ENCODE results near the gene ACOT9. TPM values are rescaled to one million over a fixed set of nuclear protein-coding genes. Genes with fewer than 3 reads are reported as not detected.
A peak's percentile ranks its signal among the peaks of the same experiment; 100 is the strongest.
"Not testable (repeated sequence)": the region's sequence is repeated elsewhere in the genome, so short reads cannot be mapped to it uniquely, and the experiment has no call there.

Gene ACOT9
- total RNA-seq, 3 donors from 2014 or later = 20.8 to 28.0 (median 24.6) TPM

DNA sequence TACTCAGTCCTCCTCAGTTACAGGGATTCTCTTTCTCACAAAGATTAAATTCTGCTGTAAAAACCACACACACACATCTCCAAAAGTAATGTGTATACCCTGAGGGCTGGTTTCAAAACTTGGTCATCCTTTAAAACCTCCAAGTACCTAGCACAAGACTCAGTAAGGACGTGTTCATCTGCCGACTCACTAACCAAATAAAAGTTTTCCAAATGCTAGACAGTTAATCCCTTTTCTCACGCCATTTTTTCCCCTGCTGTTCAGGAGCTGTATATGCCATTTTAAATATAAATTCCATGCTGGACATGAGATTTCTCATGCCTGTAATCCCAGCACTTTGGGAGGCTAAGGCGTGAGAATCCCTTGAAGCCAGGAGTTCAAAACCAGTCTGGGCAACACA is 35.9 kb upstream of the ACOT9 start:
- H3K36me3 Mint-ChIP-seq (ENCODE audit: insufficient read depth) = peaks cover 4% of the 10 kb centered on the region
- no peaks in the 10 kb centered on the region for H3K9me3 Mint-ChIP-seq
- no peak overlapping the region for H3K4me3 Mint-ChIP-seq
- no peaks in the 10 kb centered on the region for H3K27me3 Mint-ChIP-seq (ENCODE audit: low read depth)
- ATAC-seq (no peak), DNase-seq (no peak)
- peaks cover 19% of the 10 kb centered on the region for H3K4me1 Mint-ChIP-seq (ENCODE audit: low read depth)

DNA sequence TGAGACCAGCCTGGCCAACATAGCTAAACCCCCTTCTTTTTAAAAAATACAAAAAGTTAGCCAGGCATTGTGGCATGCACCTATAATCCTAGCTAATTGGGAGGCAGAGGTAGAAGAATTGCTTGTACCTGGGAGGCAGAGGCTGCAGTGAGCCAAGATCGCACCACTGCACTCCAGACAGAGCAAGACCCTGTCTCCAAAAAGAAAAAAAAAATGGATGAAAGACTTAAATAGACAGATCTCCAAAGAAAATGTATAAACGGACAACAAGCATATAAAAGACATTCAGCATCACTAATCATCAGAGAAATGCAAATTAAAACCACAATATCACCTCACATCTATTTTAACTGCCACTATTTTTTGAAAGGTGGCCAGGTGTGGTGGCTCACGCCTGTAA is 33.3 kb upstream of the ACOT9 start:
- no peaks in the 10 kb centered on the region for H3K27me3 Mint-ChIP-seq (ENCODE audit: low read depth)
- no peaks in the 10 kb centered on the region for H3K9me3 Mint-ChIP-seq
- no peak for ATAC-seq

DNA sequence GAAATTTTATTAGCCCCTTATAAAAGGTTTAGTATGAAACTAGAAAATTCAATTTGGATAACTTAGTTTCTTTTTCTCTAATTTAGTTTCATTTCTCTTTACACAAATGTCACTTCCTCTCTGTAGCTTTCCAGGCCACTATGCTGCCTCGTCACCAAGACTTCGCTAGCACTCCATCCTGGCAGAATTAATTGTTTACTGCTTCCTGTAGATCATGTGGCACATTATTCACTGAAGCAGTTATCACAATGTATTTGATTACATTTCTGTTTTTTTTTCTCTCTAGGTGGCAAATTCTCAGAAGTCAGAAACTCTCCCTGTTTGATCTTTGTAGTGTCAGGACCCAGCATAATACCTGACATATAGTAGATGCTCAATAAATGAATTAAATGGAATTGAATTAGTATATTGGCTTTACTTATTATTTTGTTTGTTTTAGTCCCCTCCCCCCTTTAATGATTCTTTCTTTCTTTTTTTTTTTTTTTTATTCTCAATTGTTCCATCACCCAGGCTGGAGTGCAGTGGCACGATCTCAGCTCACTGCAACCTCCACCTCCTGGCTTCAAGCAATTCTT is 30.6 kb upstream of the ACOT9 start:
- H3K27me3 Mint-ChIP-seq (ENCODE audit: low read depth) = no peaks in the 10 kb centered on the region
- ATAC-seq = peak; percentile 69 to 80
- DNase-seq = peak; percentile 36
- H3K4me3 Mint-ChIP-seq = peak overlapping the region; percentile 50
- H3K4me1 Mint-ChIP-seq (ENCODE audit: low read depth) = peaks cover 19% of the 10 kb centered on the region
- no peaks in the 10 kb centered on the region for H3K9me3 Mint-ChIP-seq
- H3K36me3 Mint-ChIP-seq (ENCODE audit: insufficient read depth) = no peaks in the 10 kb centered on the region

More for the DNA sequence above, 33.3 kb upstream of the ACOT9 start:
- DNase-seq = no peak
- no peaks in the 10 kb centered on the region for H3K36me3 Mint-ChIP-seq (ENCODE audit: insufficient read depth)
- peaks cover 23% of the 10 kb centered on the region for H3K4me1 Mint-ChIP-seq (ENCODE audit: low read depth)
- H3K4me3 Mint-ChIP-seq = no peak overlapping the region

DNA sequence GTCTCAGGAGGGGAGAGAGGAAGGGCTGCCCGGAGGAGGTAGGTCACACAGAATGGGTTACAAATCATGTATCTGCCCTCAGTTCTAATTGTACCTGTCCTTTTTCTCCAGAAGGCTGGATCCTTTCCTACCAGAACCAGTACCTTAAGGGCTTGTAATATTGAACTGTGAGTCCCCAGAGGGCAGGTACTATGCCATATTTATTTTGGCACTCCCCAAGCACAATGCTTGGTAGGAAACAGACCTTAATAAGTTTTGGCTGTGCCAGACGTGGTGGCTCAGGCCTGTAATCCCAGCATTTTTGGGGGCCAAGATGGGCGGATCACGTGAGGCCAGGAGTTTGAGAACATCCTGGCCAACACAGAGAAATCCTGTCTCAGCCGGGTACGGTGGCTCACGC is 28.0 kb upstream of the ACOT9 start:
- not testable (repeated sequence) for H3K27me3 Mint-ChIP-seq (ENCODE audit: low read depth); ATAC-seq; H3K36me3 Mint-ChIP-seq (ENCODE audit: insufficient read depth); DNase-seq; H3K4me3 Mint-ChIP-seq; H3K9me3 Mint-ChIP-seq
- H3K4me1 Mint-ChIP-seq (ENCODE audit: low read depth) = peaks cover 22% of the 10 kb centered on the region

DNA sequence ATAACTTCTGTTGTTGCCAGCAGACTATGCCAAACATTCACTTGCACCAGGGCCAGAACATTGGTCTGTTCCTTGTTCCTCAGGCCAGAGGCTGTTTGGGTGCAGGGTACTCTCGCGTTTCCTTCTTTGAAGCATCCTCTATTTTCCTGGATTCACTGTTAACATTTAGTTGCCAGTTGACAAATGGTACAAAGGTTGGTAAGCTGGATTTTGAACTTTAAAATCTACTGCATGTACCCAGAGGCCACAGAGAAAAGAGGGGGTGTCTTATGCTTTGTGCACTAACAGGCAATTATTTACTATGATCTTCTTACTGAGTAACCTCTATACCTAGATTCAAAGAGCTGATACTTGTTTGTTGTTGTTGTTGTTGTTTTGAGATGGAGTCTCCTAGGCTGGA is 27.1 kb upstream of the ACOT9 start:
- Mint-ChIP-seq H3K4me1 (ENCODE audit: low read depth) (peaks cover 22% of the 10 kb centered on the region), H3K36me3 (ENCODE audit: insufficient read depth) (no peaks in the 10 kb centered on the region), H3K4me3 (no peak overlapping the region), H3K27me3 (ENCODE audit: low read depth) (no peaks in the 10 kb centered on the region), H3K9me3 (no peaks in the 10 kb centered on the region)
- DNase-seq (no peak), ATAC-seq (no peak)

DNA sequence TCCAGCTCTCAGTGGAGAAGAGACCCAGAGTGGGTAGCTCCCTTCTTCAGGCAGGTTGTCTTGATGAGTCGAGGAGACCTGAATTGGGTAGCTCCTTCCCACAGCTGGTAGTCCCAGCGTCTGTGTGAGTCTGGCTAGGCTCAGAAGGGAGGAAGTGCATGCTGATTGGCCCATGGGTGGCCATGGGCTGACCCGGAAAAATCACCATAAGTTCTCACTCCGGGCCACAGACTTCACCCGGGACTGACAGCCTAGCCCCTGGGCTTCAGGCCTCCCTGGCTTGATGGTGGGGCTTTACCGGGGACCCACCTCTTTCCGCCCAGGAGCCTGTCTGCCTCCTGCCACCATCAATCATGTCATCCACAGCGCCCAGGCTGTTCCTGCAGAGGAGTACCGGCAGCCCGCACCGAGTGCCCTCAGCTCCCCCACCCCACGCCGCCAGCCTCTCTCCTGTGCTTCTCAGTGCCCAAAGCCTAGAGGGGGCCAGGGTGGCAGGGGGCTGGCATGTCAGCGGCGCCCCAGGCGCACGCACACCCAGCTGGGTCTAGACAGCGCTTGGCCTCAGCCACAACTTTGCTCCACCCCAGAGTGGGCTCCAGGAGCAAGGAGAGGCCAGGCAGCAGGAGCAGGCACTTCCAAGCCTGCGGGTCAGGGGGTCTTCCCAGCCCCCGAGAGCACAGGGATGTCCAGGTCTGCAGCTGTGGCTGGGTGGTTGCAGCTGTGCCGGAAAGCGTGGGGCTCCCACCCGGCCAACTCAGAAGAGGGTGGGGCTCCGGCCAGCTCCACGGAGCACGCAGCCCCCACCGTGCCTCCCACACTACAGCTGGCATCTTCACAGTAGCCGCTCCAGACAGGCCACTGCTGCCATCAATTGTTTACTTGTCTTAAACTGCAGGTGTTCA is 23.8 kb upstream of the ACOT9 start:
- no peak for DNase-seq
- Mint-ChIP-seq H3K36me3 (ENCODE audit: insufficient read depth) (no peaks in the 10 kb centered on the region), H3K27me3 (ENCODE audit: low read depth) (no peaks in the 10 kb centered on the region), H3K4me1 (ENCODE audit: low read depth) (peaks cover 4% of the 10 kb centered on the region), H3K4me3 (peak overlapping the region; percentile 66), H3K9me3 (no peaks in the 10 kb centered on the region)
- ATAC-seq = peak in 1 of 2 donors; percentile 46

- no peak for DNase-seq
- H3K4me1 Mint-ChIP-seq (ENCODE audit: low read depth) = peaks cover 4% of the 10 kb centered on the region
- no peaks in the 10 kb centered on the region for H3K36me3 Mint-ChIP-seq (ENCODE audit: insufficient read depth)
- H3K27me3 Mint-ChIP-seq (ENCODE audit: low read depth) = no peaks in the 10 kb centered on the region
- H3K4me3 Mint-ChIP-seq = no peak overlapping the region
- H3K9me3 Mint-ChIP-seq = no peaks in the 10 kb centered on the region
- no peak for ATAC-seq
These were observed 22.8 kb upstream of the ACOT9 start for GRCh38 chrX:23765868-23766267.

GRCh38 chrX:23765449-23765848 is 22.4 kb upstream of the ACOT9 start:
- H3K27me3 Mint-ChIP-seq (ENCODE audit: low read depth) = no peaks in the 10 kb centered on the region
- no peak for DNase-seq

GRCh38 chrX:23764188-23764984 is 21.3 kb upstream of the ACOT9 start:
- H3K9me3 Mint-ChIP-seq = no peaks in the 10 kb centered on the region
- no peak for ATAC-seq

More at GRCh38 chrX:23765449-23765848, 22.4 kb upstream of the ACOT9 start:
- no peaks in the 10 kb centered on the region for H3K36me3 Mint-ChIP-seq (ENCODE audit: insufficient read depth)
- no peaks in the 10 kb centered on the region for H3K9me3 Mint-ChIP-seq
- ATAC-seq = no peak
- no peak overlapping the region for H3K4me3 Mint-ChIP-seq
- peaks cover 4% of the 10 kb centered on the region for H3K4me1 Mint-ChIP-seq (ENCODE audit: low read depth)

DNA sequence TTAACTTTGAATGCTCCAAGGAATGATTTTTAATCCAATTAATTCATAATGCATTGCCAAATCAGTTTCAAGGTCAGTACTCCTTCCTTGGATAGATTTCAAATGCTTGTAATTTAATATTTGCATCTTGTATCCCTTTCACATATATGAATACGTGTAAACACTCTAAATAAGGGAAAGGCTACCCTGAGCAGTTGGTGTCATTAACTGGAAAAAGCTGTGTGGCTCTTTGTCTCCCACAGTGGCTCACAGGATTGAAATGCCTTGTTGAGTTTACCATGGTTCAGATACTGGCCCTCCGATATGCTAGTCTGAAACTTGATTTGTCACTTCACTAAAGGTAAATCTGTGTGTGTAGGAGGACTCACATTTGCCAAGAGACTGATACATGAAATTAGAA is 16.7 kb upstream of the ACOT9 start:
- Mint-ChIP-seq H3K27me3 (ENCODE audit: low read depth) (no peaks in the 10 kb centered on the region), H3K4me1 (ENCODE audit: low read depth) (no peaks in the 10 kb centered on the region), H3K36me3 (ENCODE audit: insufficient read depth) (no peaks in the 10 kb centered on the region), H3K4me3 (no peak overlapping the region), H3K9me3 (no peaks in the 10 kb centered on the region)
- DNase-seq (no peak), ATAC-seq (no peak)

More at GRCh38 chrX:23764188-23764984, 21.3 kb upstream of the ACOT9 start:
- H3K36me3 Mint-ChIP-seq (ENCODE audit: insufficient read depth) = no peaks in the 10 kb centered on the region
- no peak for DNase-seq
- no peak overlapping the region for H3K4me3 Mint-ChIP-seq
- H3K4me1 Mint-ChIP-seq (ENCODE audit: low read depth) = peaks cover 3% of the 10 kb centered on the region
- H3K27me3 Mint-ChIP-seq (ENCODE audit: low read depth) = no peaks in the 10 kb centered on the region

GRCh38 chrX:23756165-23756564 is 13.1 kb upstream of the ACOT9 start:
- Mint-ChIP-seq H3K9me3 (no peaks in the 10 kb centered on the region), H3K4me1 (ENCODE audit: low read depth) (no peaks in the 10 kb centered on the region), H3K27me3 (ENCODE audit: low read depth) (no peaks in the 10 kb centered on the region), H3K36me3 (ENCODE audit: insufficient read depth) (no peaks in the 10 kb centered on the region), H3K4me3 (no peak overlapping the region)
- DNase-seq (peak; percentile 62), ATAC-seq (peak in 1 of 2 donors; percentile 66)

GRCh38 chrX:23754664-23755063 is 11.6 kb upstream of the ACOT9 start:
- no peaks in the 10 kb centered on the region for H3K4me1 Mint-ChIP-seq (ENCODE audit: low read depth)
- no peaks in the 10 kb centered on the region for H3K9me3 Mint-ChIP-seq
- no peaks in the 10 kb centered on the region for H3K27me3 Mint-ChIP-seq (ENCODE audit: low read depth)
- no peaks in the 10 kb centered on the region for H3K36me3 Mint-ChIP-seq (ENCODE audit: insufficient read depth)
- DNase-seq (no peak), ATAC-seq (no peak)
- no peak overlapping the region for H3K4me3 Mint-ChIP-seq

GRCh38 chrX:23752740-23753415 is 9.8 kb upstream of the ACOT9 start:
- DNase-seq (no peak), ATAC-seq (no peak)
- Mint-ChIP-seq H3K4me3 (no peak overlapping the region), H3K36me3 (ENCODE audit: insufficient read depth) (no peaks in the 10 kb centered on the region), H3K27me3 (ENCODE audit: low read depth) (no peaks in the 10 kb centered on the region), H3K4me1 (ENCODE audit: low read depth) (no peaks in the 10 kb centered on the region), H3K9me3 (no peaks in the 10 kb centered on the region)

GRCh38 chrX:23749576-23749975 is 6.5 kb upstream of the ACOT9 start:
- no peaks in the 10 kb centered on the region for H3K27me3 Mint-ChIP-seq (ENCODE audit: low read depth)

More at GRCh38 chrX:23749576-23749975, 6.5 kb upstream of the ACOT9 start:
- ATAC-seq = no peak
- Mint-ChIP-seq H3K36me3 (ENCODE audit: insufficient read depth) (no peaks in the 10 kb centered on the region), H3K4me3 (no peak overlapping the region), H3K9me3 (no peaks in the 10 kb centered on the region), H3K4me1 (ENCODE audit: low read depth) (peaks cover 10% of the 10 kb centered on the region)
- no peak for DNase-seq
